ENCODE results near the gene HTR4. TPM values are rescaled to one million over a fixed set of nuclear protein-coding genes. Genes with fewer than 3 reads are reported as not detected.

HTR4 gene
- polyA plus RNA-seq, 1 donor (not counting 4 experiments of a cell fraction or from before 2014, with no cell fraction given) = not detected

GRCh38 chr5:148477429-148477828 is 176.9 kb downstream of the HTR4 start:
- no peak overlapping the region for H3K4me2 ChIP-seq (ENCODE audit: control insufficient read depth, extremely low read depth, insufficient read depth, low read depth, low read length)
- no peaks in the 10 kb centered on the region for H3K79me2 ChIP-seq (ENCODE audit: control insufficient read depth, insufficient read depth, low read length)
- dilution Hi-C loops (cut with MboI; ENCODE audit: extremely low pct_ligation_motif_present, low sequenced_read_pairs) = no loop called here
- no peaks in the 10 kb centered on the region for H3K4me1 ChIP-seq (ENCODE audit: control insufficient read depth, extremely low read depth, insufficient read depth, low read length)
- no peak for TF ChIP-seq CTCF (optimal IDR thresholded peaks at IDR 0.05 in 1 of 3, IDR thresholded peaks at IDR 0.05 in 1 of 3, conservative IDR thresholded peaks at IDR 0.05 in 1 of 3; ENCODE audit: extremely low read depth in 1 of 3, insufficient read depth in 2 of 3, low read length in 3 of 3)
- no peak for TF ChIP-seq EZH2 (IDR thresholded peaks at IDR 0.05; ENCODE audit: low read length)
- H3K4me3 ChIP-seq (ENCODE audit: control insufficient read depth in 2 of 3, extremely low read depth in 1 of 3, insufficient read depth in 2 of 3, low read depth in 1 of 3, low read length in 3 of 3) = no peak overlapping the region
- DNase-seq (ENCODE audit: low read depth, low spot score) (no peak), FAIRE-seq (no peak)
- H3K27me3 ChIP-seq (ENCODE audit: control insufficient read depth, extremely low read depth, insufficient read depth, low read length) = no peaks in the 10 kb centered on the region
- no peak overlapping the region for H3K9ac ChIP-seq (ENCODE audit: control insufficient read depth, extremely low read depth, insufficient read depth, low read length)
- H3K27ac ChIP-seq (ENCODE audit: control insufficient read depth, insufficient read depth, low read length) = no peak overlapping the region
- H4K20me1 ChIP-seq (ENCODE audit: control insufficient read depth, extremely low read depth, insufficient read depth, low read length) = no peaks in the 10 kb centered on the region
- no peak overlapping the region for H2AFZ ChIP-seq (ENCODE audit: control insufficient read depth, low read length)
- no peaks in the 10 kb centered on the region for H3K9me3 ChIP-seq (ENCODE audit: control insufficient read depth, low read depth, low read length)
- no peaks in the 10 kb centered on the region for H3K9me1 ChIP-seq (ENCODE audit: control insufficient read depth, extremely low read depth, insufficient read depth, low read length)
- H3K36me3 ChIP-seq (ENCODE audit: control insufficient read depth in 2 of 2, extremely low read depth in 1 of 2, insufficient read depth in 2 of 2, low read length in 2 of 2) = no peaks in the 10 kb centered on the region

GRCh38 chr5:148476302-148476701 is 178.0 kb downstream of the HTR4 start:
- DNase-seq (ENCODE audit: low read depth, low spot score) (no peak), FAIRE-seq (no peak)
- no peaks in the 10 kb centered on the region for H3K9me3 ChIP-seq (ENCODE audit: control insufficient read depth, low read depth, low read length)
- no peaks in the 10 kb centered on the region for H4K20me1 ChIP-seq (ENCODE audit: control insufficient read depth, extremely low read depth, insufficient read depth, low read length)
- H3K36me3 ChIP-seq (ENCODE audit: control insufficient read depth in 2 of 2, extremely low read depth in 1 of 2, insufficient read depth in 2 of 2, low read length in 2 of 2) = no peaks in the 10 kb centered on the region
- dilution Hi-C loops (cut with MboI; ENCODE audit: extremely low pct_ligation_motif_present, low sequenced_read_pairs) = no loop called here
- no peak overlapping the region for H2AFZ ChIP-seq (ENCODE audit: control insufficient read depth, low read length)
- H3K4me3 ChIP-seq (ENCODE audit: control insufficient read depth in 2 of 3, extremely low read depth in 1 of 3, insufficient read depth in 2 of 3, low read depth in 1 of 3, low read length in 3 of 3) = no peak overlapping the region
- H3K27ac ChIP-seq (ENCODE audit: control insufficient read depth, insufficient read depth, low read length) = no peak overlapping the region
- H3K9me1 ChIP-seq (ENCODE audit: control insufficient read depth, extremely low read depth, insufficient read depth, low read length) = no peaks in the 10 kb centered on the region
- no peak overlapping the region for H3K9ac ChIP-seq (ENCODE audit: control insufficient read depth, extremely low read depth, insufficient read depth, low read length)
- H3K79me2 ChIP-seq (ENCODE audit: control insufficient read depth, insufficient read depth, low read length) = no peaks in the 10 kb centered on the region
- H3K27me3 ChIP-seq (ENCODE audit: control insufficient read depth, extremely low read depth, insufficient read depth, low read length) = no peaks in the 10 kb centered on the region
- H3K4me2 ChIP-seq (ENCODE audit: control insufficient read depth, extremely low read depth, insufficient read depth, low read depth, low read length) = no peak overlapping the region
- no peaks in the 10 kb centered on the region for H3K4me1 ChIP-seq (ENCODE audit: control insufficient read depth, extremely low read depth, insufficient read depth, low read length)
- TF ChIP-seq CTCF (optimal IDR thresholded peaks at IDR 0.05 in 1 of 3, IDR thresholded peaks at IDR 0.05 in 1 of 3, conservative IDR thresholded peaks at IDR 0.05 in 1 of 3; ENCODE audit: extremely low read depth in 1 of 3, insufficient read depth in 2 of 3, low read length in 3 of 3) (no peak), EZH2 (IDR thresholded peaks at IDR 0.05; ENCODE audit: low read length) (no peak)

All from keratinocyte (primary cell).